SU-DHL-6 (cell line): ENCODE data around the gene UBAC2.

Source experiments
- H2AFZ ChIP-seq: fragments of 200-600 bp; sonication (generic); 2 replicates; pipeline ENCODE4 v1.6.1; 2014; ENCODE audit warnings: low read depth, mild to moderate bottlenecking, moderate library complexity, mixed read lengths, antibody characterized with exemption, low read length; ENCODE audit not compliant: severe bottlenecking
- H3F3A ChIP-seq: fragments of 200-600 bp; shearing (Covaris generic); 2 replicates; pipeline ENCODE4 v1.6.0; 2016; ENCODE audit warnings: antibody characterized with exemption, mild to moderate bottlenecking; ENCODE audit not compliant: insufficient read depth
- H3K27ac ChIP-seq: fragments of 200-600 bp; sonication (generic); 2 replicates; pipeline ENCODE4 v1.5.1; 2016; ENCODE audit warnings: low read depth, mild to moderate bottlenecking, low read length, moderate library complexity, mixed read lengths
- H3K27me3 ChIP-seq: fragments of 200-600 bp; sonication (generic), shearing (Covaris generic); 2 replicates; pipeline ENCODE4 v1.6.0; 2014; ENCODE audit warnings: mild to moderate bottlenecking, low read length
- H3K36me3 ChIP-seq: fragments of 200-600 bp; sonication (generic); 2 replicates; pipeline ENCODE4 v1.6.1; 2014; ENCODE audit warnings: mild to moderate bottlenecking, low read length, mixed read lengths
- H3K4me2 ChIP-seq: fragments of 300-600, 200-600 bp; shearing (Covaris generic), sonication (generic); 2 replicates; pipeline ENCODE4 v1.6.0; 2014; ENCODE audit warnings: low read length, low read depth, mild to moderate bottlenecking; ENCODE audit not compliant: poor library complexity, severe bottlenecking
- H3K4me3 ChIP-seq: fragments of 200-600 bp; sonication (generic); 2 replicates; pipeline ENCODE4 v1.5.1; 2014; ENCODE audit warnings: antibody characterized with exemption, low read length, mild to moderate bottlenecking, mixed read lengths; ENCODE audit not compliant: insufficient read depth, poor library complexity, severe bottlenecking
- H3K79me2 ChIP-seq: fragments of 200-600 bp; sonication (generic); 2 replicates; pipeline ENCODE4 v1.6.1; 2014; ENCODE audit warnings: mild to moderate bottlenecking, low read length, moderate library complexity; ENCODE audit not compliant: insufficient read depth
- H3K9ac ChIP-seq: fragments of 200-600 bp; sonication (generic); 2 replicates; pipeline ENCODE4 v1.7.0; 2014; ENCODE audit warnings: mild to moderate bottlenecking, low read length
- H3K9me2 ChIP-seq: fragments of 200-600 bp; sonication (generic); replicated peaks from 2 replicates; pipeline ENCODE4 v1.6.1; 2014; ENCODE audit warnings: low read length; ENCODE audit not compliant: insufficient read depth
- H3K9me3 ChIP-seq: fragments of 200-600 bp; sonication (generic); 2 replicates; pipeline ENCODE4 v1.6.1; 2014; ENCODE audit warnings: low read length, mixed read lengths; ENCODE audit not compliant: insufficient read depth
- H4K20me1 ChIP-seq: fragments of 200-600 bp; sonication (generic); 2 replicates; pipeline ENCODE4 v1.6.1; 2014; ENCODE audit warnings: low read depth, mild to moderate bottlenecking, antibody characterized with exemption, low read length, moderate library complexity, mixed read lengths
- CTCF ChIP-seq: fragments of 200-600 bp; sonication (generic); IDR thresholded peaks from one replicate; pipeline ENCODE4 v1.5.1; 2017; ENCODE audit warnings: antibody characterized with exemption, mild to moderate bottlenecking, low read length, moderate library complexity; ENCODE audit not compliant: insufficient read depth, poor library complexity, severe bottlenecking
- EZH2phosphoT487 ChIP-seq: fragments of 200-600 bp; sonication (generic), shearing (Covaris generic); conservative IDR thresholded peaks from 2 replicates; pipeline ENCODE4 v1.6.1; 2018; ENCODE audit warnings: mild to moderate bottlenecking, antibody characterized with exemption, low read length, moderate library complexity, mixed read lengths

The UBAC2 gene

GRCh38 chr13:99218545-99218944, 17.9 kb downstream of the UBAC2 start:
- Histone ChIP-seq H3K79me2 (peaks cover 79% of the 10 kb centered on the region), H3K36me3 (peaks cover 16% of the 10 kb centered on the region; the same call in 1 of the 2 replicates), H4K20me1 (peaks cover 21% of the 10 kb centered on the region), H3K9ac (no peak overlapping the region), H3K9me2 (no peaks in the 10 kb centered on the region), H3K4me3 (no peak overlapping the region), H3F3A (peaks cover 4% of the 10 kb centered on the region; the same call in 1 of the 2 replicates), H3K9me3 (no peaks in the 10 kb centered on the region), H3K27ac (no peak overlapping the region), H3K27me3 (no peaks in the 10 kb centered on the region), H2AFZ (no peak overlapping the region), H3K4me2 (no peak overlapping the region)
- TF ChIP-seq EZH2phosphoT487 (no peak), CTCF (no peak)

- Histone ChIP-seq H3K9me3 (no peaks in the 10 kb centered on the region), H3K27me3 (no peaks in the 10 kb centered on the region), H3K9ac (no peak overlapping the region), H3K4me2 (no peak overlapping the region), H3K4me3 (no peak overlapping the region), H3F3A (peaks cover 4% of the 10 kb centered on the region; the same call in 1 of the 2 replicates), H3K79me2 (peaks cover 82% of the 10 kb centered on the region), H3K36me3 (peaks cover 16% of the 10 kb centered on the region; the same call in 1 of the 2 replicates), H2AFZ (no peak overlapping the region), H4K20me1 (peaks cover 21% of the 10 kb centered on the region), H3K27ac (no peak overlapping the region), H3K9me2 (no peaks in the 10 kb centered on the region)
- TF ChIP-seq EZH2phosphoT487 (no peak), CTCF (no peak)
Measured at GRCh38 chr13:99218969-99219368, 18.3 kb downstream of the UBAC2 start.

GRCh38 chr13:99220199-99220935, 19.7 kb downstream of the UBAC2 start:
- Histone ChIP-seq H3K27ac (no peak overlapping the region), H2AFZ (no peak overlapping the region), H3K9me2 (no peaks in the 10 kb centered on the region), H3K9me3 (no peaks in the 10 kb centered on the region), H4K20me1 (peaks cover 25% of the 10 kb centered on the region), H3K9ac (no peak overlapping the region), H3F3A (peaks cover 4% of the 10 kb centered on the region; the same call in 1 of the 2 replicates), H3K4me2 (peak overlapping the region; percentile 24), H3K36me3 (peaks cover 16% of the 10 kb centered on the region; the same call in 1 of the 2 replicates), H3K4me3 (no peak overlapping the region), H3K27me3 (no peaks in the 10 kb centered on the region), H3K79me2 (peaks cover 80% of the 10 kb centered on the region)
- no peak for TF ChIP-seq EZH2phosphoT487
- TF ChIP-seq CTCF, result no peak
